IMR-90 (cell line): ENCODE measurements around the gene AMPD1. TPM values are rescaled to one million over a fixed set of nuclear protein-coding genes. Genes with fewer than 3 reads are reported as not detected.

Experiments
- ATAC-seq: fragments of 200-7000 bp; cut with Tn5 transposase; 2 replicates; pipeline ENCODE4 v1.9.1; 2020; ENCODE audit warnings: low read depth, mild to moderate bottlenecking, moderate library complexity
- BruUV-seq: library from RNA; stranded (reverse); fragments of 400-500 nt; replicated peaks from 2 replicates; lab custom pipeline; 2021; lab: Mats Ljungman, UMichigan
- CTCF ChIA-PET: fragments of 300-600 bp; formaldehyde crosslinking; extraction: SDS; loops from one replicate; lab custom pipeline; 2021; ENCODE audit warnings: antibody characterized with exemption; lab: Yijun Ruan, JAX
- POLR2A ChIA-PET: fragments of 300-600 bp; sonication (Branson Sonifier 250); formaldehyde crosslinking; loops from one replicate; lab custom pipeline; 2022; ENCODE audit warnings: antibody characterized with exemption; ENCODE audit not compliant: unreplicated experiment; lab: Charles Lee
- DNase-seq: peaks from one replicate; pipeline ENCODE4 v3.0.0; 2013
- H2AFZ ChIP-seq: replicated peaks from 2 replicates; pipeline ENCODE3; 2013; ENCODE audit warnings: low read length, mild to moderate bottlenecking; ENCODE audit not compliant: poor library complexity
- H2AK5ac ChIP-seq: 2 replicates; pipeline ENCODE4 v1.6.1; 2013; ENCODE audit warnings: low read depth, low read length, inconsistent platforms
- H2AK9ac ChIP-seq: replicated peaks from 2 replicates; pipeline ENCODE3; 2013; ENCODE audit warnings: mild to moderate bottlenecking, low read depth, low read length, moderate library complexity; ENCODE audit not compliant: poor library complexity
- H2BK120ac ChIP-seq: 2 replicates; pipeline ENCODE4 v1.6.1; 2013; ENCODE audit warnings: low read depth, low read length, inconsistent platforms
- H2BK15ac ChIP-seq: 3 replicates; pipeline ENCODE4 v1.6.1; 2013; ENCODE audit warnings: low read depth, low read length, inconsistent platforms
- H2BK20ac ChIP-seq: 2 replicates; pipeline ENCODE4 v1.6.1; 2013; ENCODE audit warnings: low read depth, mild to moderate bottlenecking, inconsistent platforms, low read length, moderate library complexity
- H2BK5ac ChIP-seq: 2 replicates; pipeline ENCODE4 v1.6.1; 2013; ENCODE audit warnings: mild to moderate bottlenecking, low read depth, low read length, inconsistent platforms; ENCODE audit not compliant: poor library complexity, severe bottlenecking
- H3K14ac ChIP-seq: replicated peaks from 2 replicates; pipeline ENCODE4 v1.6.1; 2013; ENCODE audit warnings: low read depth, low read length, inconsistent platforms
- H3K18ac ChIP-seq: 2 replicates; pipeline ENCODE4 v1.6.1; 2013; ENCODE audit warnings: low read depth, low read length, control low read depth
- H3K23ac ChIP-seq: 2 replicates; pipeline ENCODE4 v1.6.1; 2013; ENCODE audit warnings: low read depth, low read length, inconsistent platforms
- H3K27ac ChIP-seq: 2 replicates; pipeline ENCODE4 v1.5.1; 2013; ENCODE audit warnings: mild to moderate bottlenecking, control low read depth, low read length; ENCODE audit not compliant: insufficient read depth
- H3K27me3 ChIP-seq: 2 replicates; pipeline ENCODE4 v1.6.1; 2013; ENCODE audit warnings: low read length; ENCODE audit not compliant: control insufficient read depth, insufficient read depth
- H3K36me3 ChIP-seq: 2 replicates; pipeline ENCODE4 v1.6.1; 2013; ENCODE audit warnings: low read length, mixed read lengths; ENCODE audit not compliant: control insufficient read depth, insufficient read depth
- H3K4ac ChIP-seq: 2 replicates; pipeline ENCODE4 v1.6.1; 2013; ENCODE audit warnings: low read depth, low read length, inconsistent platforms
- H3K4me1 ChIP-seq: 2 replicates; pipeline ENCODE4 v1.6.1; 2013; ENCODE audit warnings: low read length, mixed read lengths; ENCODE audit not compliant: control insufficient read depth, insufficient read depth
- H3K4me2 ChIP-seq: 2 replicates; pipeline ENCODE4 v1.6.1; 2013; ENCODE audit warnings: low read depth, mild to moderate bottlenecking, control low read depth, low read length, moderate library complexity
- H3K4me3 ChIP-seq: 2 replicates; pipeline ENCODE4 v1.5.1; 2013; ENCODE audit warnings: low read depth, mild to moderate bottlenecking, control low read depth, low read length, moderate library complexity; ENCODE audit not compliant: insufficient read depth
- H3K56ac ChIP-seq: 2 replicates; pipeline ENCODE4 v1.6.1; 2013; ENCODE audit warnings: low read length, inconsistent platforms; ENCODE audit not compliant: insufficient read depth; ENCODE audit errors: extremely low read depth
- H3K79me1 ChIP-seq, 2 experiments: 2 replicates each; pipeline ENCODE4 v1.6.1; 2013; ENCODE audit warnings: low read length in 2 of 2, inconsistent platforms in 1 of 2, low read depth in 1 of 2
- H3K9ac ChIP-seq: 2 replicates; pipeline ENCODE4 v1.6.1; 2013; ENCODE audit warnings: low read depth, low read length, control low read depth
- H3K9me1 ChIP-seq: 2 replicates; pipeline ENCODE4 v1.6.1; 2013; ENCODE audit warnings: low read length, inconsistent platforms; ENCODE audit not compliant: insufficient read depth
- H3K9me3 ChIP-seq: 2 replicates; pipeline ENCODE4 v1.6.1; 2013; ENCODE audit warnings: low read length; ENCODE audit not compliant: control insufficient read depth, insufficient read depth
- H4K20me1 ChIP-seq: 2 replicates; pipeline ENCODE4 v1.6.1; 2013; ENCODE audit warnings: low read length, inconsistent platforms; ENCODE audit not compliant: insufficient read depth
- H4K5ac ChIP-seq: 2 replicates; pipeline ENCODE4 v1.6.1; 2013; ENCODE audit warnings: mild to moderate bottlenecking, low read depth, low read length, control low read depth
- H4K8ac ChIP-seq, 2 experiments: 2 replicates each; pipeline ENCODE4 v1.6.1; 2013; ENCODE audit warnings: low read depth in 2 of 2, low read length in 2 of 2, control low read depth in 1 of 2, inconsistent platforms in 1 of 2
- H4K91ac ChIP-seq: 2 replicates; pipeline ENCODE4 v1.6.1; 2013; ENCODE audit warnings: low read depth, low read length, inconsistent platforms; ENCODE audit not compliant: insufficient read depth
- BHLHE40 ChIP-seq: fragments of 150-350 bp; IDR thresholded peaks from 2 replicates; pipeline ENCODE4 v1.6.1; 2016; ENCODE audit warnings: mild to moderate bottlenecking, low read depth, low read length
- CHD1 ChIP-seq: IDR thresholded peaks from 2 replicates; pipeline ENCODE4 v1.6.1; 2012; ENCODE audit warnings: low read depth, low read length, improper control_type of control experiment
- ELK1 ChIP-seq: fragments of 150-350 bp; IDR thresholded peaks from 2 replicates; pipeline ENCODE4 v1.6.1; 2016; ENCODE audit warnings: low read depth, mild to moderate bottlenecking, low read length, moderate library complexity, borderline replicate concordance
- FOS ChIP-seq: fragments of 150-350 bp; IDR thresholded peaks from 2 replicates; pipeline ENCODE4 v1.6.1; 2016; ENCODE audit warnings: low read depth, low read length
- MAZ ChIP-seq: IDR thresholded peaks from 2 replicates; pipeline ENCODE4 v1.6.1; 2012; ENCODE audit warnings: low read depth, mild to moderate bottlenecking, low read length, improper control_type of control experiment, moderate library complexity, borderline replicate concordance
- NFE2L2 ChIP-seq: fragments of 150-350 bp; IDR thresholded peaks from 2 replicates; pipeline ENCODE4 v1.6.1; 2016; ENCODE audit warnings: low read depth, mild to moderate bottlenecking, low read length
- POLR2A ChIP-seq: IDR thresholded peaks from 2 replicates; pipeline ENCODE4 v1.6.1; 2012; ENCODE audit warnings: mild to moderate bottlenecking, low read depth, low read length
- RAD21 ChIP-seq: IDR thresholded peaks from 2 replicates; pipeline ENCODE4 v1.6.1; 2012; ENCODE audit warnings: low read length, improper control_type of control experiment
- RCOR1 ChIP-seq: IDR thresholded peaks from 2 replicates; pipeline ENCODE4 v1.6.1; 2012; ENCODE audit warnings: mild to moderate bottlenecking, low read length, improper control_type of control experiment; ENCODE audit not compliant: insufficient replicate concordance
- RFX5 ChIP-seq: IDR thresholded peaks from 2 replicates; pipeline ENCODE4 v1.8.0; 2012; ENCODE audit warnings: low read depth, mild to moderate bottlenecking, low read length, moderate library complexity
- SMC3 ChIP-seq: fragments of 150-350 bp; IDR thresholded peaks from 2 replicates; pipeline ENCODE4 v1.6.1; 2016; ENCODE audit warnings: low read depth, mild to moderate bottlenecking, antibody characterized with exemption, low read length, moderate library complexity
- USF2 ChIP-seq: fragments of 150-350 bp; IDR thresholded peaks from 2 replicates; pipeline ENCODE4 v1.6.1; 2017; ENCODE audit warnings: mild to moderate bottlenecking, antibody characterized with exemption, low read length, low read depth
- WGBS, 2 experiments: methylation state at CpG; one replicate each; pipeline versions ENCODE4 v1.1.5 to v1.1.7; 2013; ENCODE audit warnings: missing lambda C conversion rate in 2 of 2; ENCODE audit not compliant: insufficient read length in 1 of 2; ENCODE audit errors: extremely low coverage in 2 of 2; 5-methylcytosine and 5-hydroxymethylcytosine counted together
- dilution Hi-C: fragments of 300-500 bp; cut with HindIII; formaldehyde crosslinking; loops from one replicate; pipeline ENCODE4 v1.14.3; 2018; ENCODE audit warnings: low sequenced_read_pairs; ENCODE audit not compliant: unreplicated experiment
- in situ Hi-C: fragments of 300-500 bp; cut with MboI; formaldehyde crosslinking; loops from 3 replicates; pipeline ENCODE4 v1.14.3; 2019; ENCODE audit warnings: low sequenced_read_pairs, inconsistent platforms, mixed read lengths
- intact Hi-C: fragments of 100-400 bp; cut with micrococcal nuclease; formaldehyde crosslinking; loops from 2 replicates; pipeline ENCODE4 v1.10.0; 2022
- polyA plus RNA-seq, 3 experiments: library from polyadenylated mRNA; depleted of rRNA; stranded (reverse); fragments of >200 nt; gene quantifications; 2 replicates each; pipeline ENCODE4 v1.2.3, GENCODE V29; 2012; ENCODE audit warnings: low replicate concordance in 1 of 3
- total RNA-seq: library from RNA; depleted of rRNA; stranded (reverse); fragments of >200 nt; gene quantifications from 2 replicates; pipeline ENCODE4 v1.2.3, GENCODE V29; 2012
- TF ChIP-seq, protein P1 (sequence below): conservative IDR thresholded peaks from 2 replicates; pipeline ENCODE4 v1.5.1; 2012; ENCODE audit warnings: mild to moderate bottlenecking, low read depth, low read length, improper control_type of control experiment

The AMPD1 gene
- total and polyA plus RNA-seq, 2 of the 4 experiments (the other 2 are of a cell fraction): not detected

DNA sequence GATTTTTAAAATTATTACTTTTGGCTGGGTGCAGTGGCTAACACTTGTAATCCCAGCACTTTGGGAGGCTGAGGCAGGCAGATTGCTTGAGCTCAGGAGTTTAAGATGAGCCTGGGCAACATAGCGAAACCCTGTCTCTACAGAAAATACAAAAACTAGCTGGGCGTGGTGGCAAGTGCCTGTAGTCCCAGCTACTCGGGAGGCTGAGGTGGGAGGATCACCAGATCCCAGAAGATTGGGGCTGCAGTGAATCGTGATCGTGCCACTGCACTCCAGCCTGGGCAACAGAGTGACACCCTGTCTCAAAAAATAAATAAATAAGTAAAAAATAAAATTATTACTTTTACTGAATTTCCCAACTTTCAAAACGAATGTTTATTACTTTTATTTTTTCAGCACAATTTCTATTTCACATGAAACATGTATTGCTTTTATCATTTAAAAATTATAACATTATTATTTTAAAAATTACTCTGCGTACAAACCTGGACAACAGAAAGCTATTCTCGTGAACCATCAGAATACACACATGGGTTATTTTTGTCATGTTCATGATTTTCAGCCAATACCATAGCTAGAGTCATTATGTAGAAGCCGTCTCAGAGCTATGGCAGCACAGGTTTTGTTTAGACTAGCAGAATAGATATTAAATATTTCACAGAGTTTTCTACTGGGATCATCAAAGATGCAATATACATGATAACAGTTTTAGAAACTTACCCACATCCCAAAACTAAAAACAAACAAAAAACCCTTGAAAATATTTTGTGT is 621 bp downstream of the AMPD1 start:
- H2BK5ac ChIP-seq: no peak overlapping the region
- H4K5ac ChIP-seq: no peak overlapping the region
- no peak overlapping the region for H3K4me2 ChIP-seq
- no peak overlapping the region for H4K8ac ChIP-seq
- no peaks in the 10 kb centered on the region for H3K27me3 ChIP-seq
- no peak overlapping the region for H3K27ac ChIP-seq
- WGBS, 2 experiments: no CpG with 5 or more reads among the region's 9 CpGs
- no TSS peak for BruUV-seq
- DNase-seq (no peak), ATAC-seq (no peak)
- H3K4me1 ChIP-seq: no peaks in the 10 kb centered on the region
- no peak overlapping the region for H3K14ac ChIP-seq
- H3K18ac ChIP-seq: no peak overlapping the region
- H3K4me3 ChIP-seq: no peak overlapping the region
- ChIA-PET CTCF (no interaction called here), POLR2A (interaction anchor here (0.6 kb wide), 1 partner anchor 57 kb away, joined by 3 read pairs; no protein-coding TSS in a partner anchor)
- no peaks in the 10 kb centered on the region for H4K20me1 ChIP-seq
- no peak overlapping the region for H2BK120ac ChIP-seq
- no peak overlapping the region for H2AK5ac ChIP-seq
- H3K23ac ChIP-seq: no peak overlapping the region
- H3K4ac ChIP-seq: no peak overlapping the region
- no peak overlapping the region for H2AFZ ChIP-seq
- H2AK9ac ChIP-seq: no peak overlapping the region
- intact Hi-C loops: no loop called here
- H3K56ac ChIP-seq: no peak overlapping the region
- TF ChIP-seq, protein P1, sequence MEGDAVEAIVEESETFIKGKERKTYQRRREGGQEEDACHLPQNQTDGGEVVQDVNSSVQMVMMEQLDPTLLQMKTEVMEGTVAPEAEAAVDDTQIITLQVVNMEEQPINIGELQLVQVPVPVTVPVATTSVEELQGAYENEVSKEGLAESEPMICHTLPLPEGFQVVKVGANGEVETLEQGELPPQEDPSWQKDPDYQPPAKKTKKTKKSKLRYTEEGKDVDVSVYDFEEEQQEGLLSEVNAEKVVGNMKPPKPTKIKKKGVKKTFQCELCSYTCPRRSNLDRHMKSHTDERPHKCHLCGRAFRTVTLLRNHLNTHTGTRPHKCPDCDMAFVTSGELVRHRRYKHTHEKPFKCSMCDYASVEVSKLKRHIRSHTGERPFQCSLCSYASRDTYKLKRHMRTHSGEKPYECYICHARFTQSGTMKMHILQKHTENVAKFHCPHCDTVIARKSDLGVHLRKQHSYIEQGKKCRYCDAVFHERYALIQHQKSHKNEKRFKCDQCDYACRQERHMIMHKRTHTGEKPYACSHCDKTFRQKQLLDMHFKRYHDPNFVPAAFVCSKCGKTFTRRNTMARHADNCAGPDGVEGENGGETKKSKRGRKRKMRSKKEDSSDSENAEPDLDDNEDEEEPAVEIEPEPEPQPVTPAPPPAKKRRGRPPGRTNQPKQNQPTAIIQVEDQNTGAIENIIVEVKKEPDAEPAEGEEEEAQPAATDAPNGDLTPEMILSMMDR: no peak
- TF ChIP-seq POLR2A: no peak
- TF ChIP-seq RAD21: no peak
- no peak for TF ChIP-seq FOS
- no peak for TF ChIP-seq ELK1
- no peak for TF ChIP-seq NFE2L2
- TF ChIP-seq SMC3: no peak
- TF ChIP-seq MAZ: no peak
- no peak for TF ChIP-seq BHLHE40
- no peak for TF ChIP-seq RCOR1
- no peak for TF ChIP-seq USF2
- no peak for TF ChIP-seq CHD1
- no peak for TF ChIP-seq RFX5
- no peaks in the 10 kb centered on the region for H3K9me1 ChIP-seq
- no peak overlapping the region for H4K91ac ChIP-seq
- H3K9me3 ChIP-seq: no peaks in the 10 kb centered on the region
- no peak overlapping the region for H2BK20ac ChIP-seq
- no peaks in the 10 kb centered on the region for H3K79me1 ChIP-seq
- no peak overlapping the region for H2BK15ac ChIP-seq
- in situ Hi-C loops: no loop called here
- no peak overlapping the region for H3K9ac ChIP-seq
- dilution Hi-C loops: no loop called here
- H3K36me3 ChIP-seq: no peaks in the 10 kb centered on the region
